Body of pancreas (tissue), 4 donors: ENCODE results near the gene SETBP1. TPM values are rescaled to one million over a fixed set of nuclear protein-coding genes. Genes with fewer than 3 reads are reported as not detected.

Experiments
- ATAC-seq: fragments of 150-250 bp; one replicate; pipeline ENCODE4 v1.9.1; 2016
- DNase-seq, 4 donors: peaks; one replicate each; pipeline ENCODE4 v3.0.0-alpha.2; 2019
- H3K27ac ChIP-seq, 4 donors: fragments of 200-600 bp; sonication (generic); 1 replicate in 3 of 4; 2 replicates in 1 of 4; pipeline versions ENCODE4 v1.5.1 to v1.6.1; 2016 to 2019; ENCODE audit warnings: mild to moderate bottlenecking in 1 of 4, mixed read lengths in 1 of 4, moderate library complexity in 1 of 4
- H3K27me3 ChIP-seq, 2 donors: fragments of 200-600 bp; sonication (generic); one replicate each; pipeline ENCODE4 v1.6.0; 2016; ENCODE audit warnings: mild to moderate bottlenecking in 1 of 2
- H3K36me3 ChIP-seq, 2 donors: fragments of 200-600 bp; sonication (generic); replicated peaks in 1 of 2; 2 replicates each; pipeline ENCODE4 v1.5.1; 2016; ENCODE audit warnings: low read depth in 2 of 2; ENCODE audit not compliant: insufficient read depth in 1 of 2
- H3K4me1 ChIP-seq: fragments of 200-600 bp; sonication (generic); one replicate; pipeline ENCODE4 v1.6.0; 2016
- H3K4me3 ChIP-seq, 2 donors: fragments of 200-600 bp; sonication (generic); 1 replicate in 1 of 2; 2 replicates in 1 of 2; pipeline ENCODE4 v1.5.1; 2016 to 2019
- H3K9me3 ChIP-seq, 3 donors: fragments of 200-600 bp; sonication (generic); 1 replicate in 2 of 3; 2 replicates in 1 of 3; pipeline ENCODE4 v1.5.1; 2016
- POLR2A ChIP-seq, 3 donors: fragments of 450-650 bp; IDR thresholded peaks; one replicate each; pipeline ENCODE4 v1.6.1; 2016; ENCODE audit warnings: antibody characterized with exemption in 3 of 3, mild to moderate bottlenecking in 2 of 3
- WGBS, 2 donors: methylation state at CpG; one replicate each; pipeline ENCODE4 v1.1.5; 2017; 5-methylcytosine and 5-hydroxymethylcytosine counted together
- intact Hi-C: fragments of 100-400 bp; cut with DNase I; formaldehyde crosslinking; loops from one replicate; pipeline ENCODE4 v1.15.1; 2023
- total RNA-seq, 2 donors: library from RNA; depleted of rRNA; stranded (reverse); fragments of >200 nt; gene quantifications; one replicate each; pipeline ENCODE4 v1.1.0, GENCODE V29; 2016
- TF ChIP-seq, protein P1 (sequence below), 7 experiments: fragments of 450-650 bp in 4 of 7; fragments of 200-600 bp in 3 of 7; sonication (generic) in 3 of 7; IDR thresholded peaks; one replicate each; pipeline ENCODE4 v1.5.1; 2016 to 2019; ENCODE audit warnings: antibody characterized with exemption in 7 of 7

Gene SETBP1
- total RNA-seq, 2 donors from 2014 or later, result 23.6 to 37.2 TPM

DNA sequence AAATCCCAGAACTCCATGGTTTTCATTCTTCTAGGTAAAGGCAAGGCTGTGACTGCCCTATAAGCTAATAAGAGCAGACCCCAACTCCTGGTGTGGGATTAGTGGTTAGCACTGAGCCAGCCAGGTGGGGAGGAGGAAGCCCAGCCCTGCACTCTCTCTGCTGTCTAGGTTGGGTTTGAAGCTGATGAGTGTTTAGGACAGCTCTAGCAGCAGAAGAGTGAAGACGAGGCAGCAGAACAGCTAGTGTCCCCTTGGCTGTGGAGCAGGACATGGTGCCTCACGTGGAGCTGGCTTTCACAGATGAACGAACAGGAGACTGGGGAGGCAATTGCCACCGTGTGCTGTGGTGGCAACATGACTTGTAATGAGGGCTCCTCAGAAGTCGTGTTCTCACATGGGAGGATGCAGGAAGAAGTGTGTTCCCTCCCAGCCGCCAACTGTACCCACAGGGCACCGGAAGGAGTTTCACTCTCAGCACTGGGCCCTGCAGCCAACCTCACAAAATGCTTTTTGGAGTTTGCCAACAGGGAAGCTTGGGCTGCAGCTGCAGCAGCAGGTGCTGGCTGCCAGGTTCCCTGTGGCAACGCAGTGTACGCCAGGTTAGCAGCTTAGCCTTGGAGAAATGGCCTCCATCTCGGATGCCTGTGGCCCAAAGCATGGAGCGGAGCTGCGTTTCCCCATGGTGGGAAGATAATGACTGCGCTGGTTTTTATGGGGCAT is 328.2 kb downstream of the SETBP1 start:
- peaks cover 18% of the 10 kb centered on the region for H3K4me1 ChIP-seq
- TF ChIP-seq POLR2A (IDR thresholded peaks at IDR 0.05), result no peak
- TF ChIP-seq, protein P1, sequence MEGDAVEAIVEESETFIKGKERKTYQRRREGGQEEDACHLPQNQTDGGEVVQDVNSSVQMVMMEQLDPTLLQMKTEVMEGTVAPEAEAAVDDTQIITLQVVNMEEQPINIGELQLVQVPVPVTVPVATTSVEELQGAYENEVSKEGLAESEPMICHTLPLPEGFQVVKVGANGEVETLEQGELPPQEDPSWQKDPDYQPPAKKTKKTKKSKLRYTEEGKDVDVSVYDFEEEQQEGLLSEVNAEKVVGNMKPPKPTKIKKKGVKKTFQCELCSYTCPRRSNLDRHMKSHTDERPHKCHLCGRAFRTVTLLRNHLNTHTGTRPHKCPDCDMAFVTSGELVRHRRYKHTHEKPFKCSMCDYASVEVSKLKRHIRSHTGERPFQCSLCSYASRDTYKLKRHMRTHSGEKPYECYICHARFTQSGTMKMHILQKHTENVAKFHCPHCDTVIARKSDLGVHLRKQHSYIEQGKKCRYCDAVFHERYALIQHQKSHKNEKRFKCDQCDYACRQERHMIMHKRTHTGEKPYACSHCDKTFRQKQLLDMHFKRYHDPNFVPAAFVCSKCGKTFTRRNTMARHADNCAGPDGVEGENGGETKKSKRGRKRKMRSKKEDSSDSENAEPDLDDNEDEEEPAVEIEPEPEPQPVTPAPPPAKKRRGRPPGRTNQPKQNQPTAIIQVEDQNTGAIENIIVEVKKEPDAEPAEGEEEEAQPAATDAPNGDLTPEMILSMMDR (IDR thresholded peaks at IDR 0.05), result no peak
- H3K9me3 ChIP-seq, result no peaks in the 10 kb centered on the region
- no peak overlapping the region for H3K4me3 ChIP-seq
- ATAC-seq (no peak), DNase-seq (no peak)
- WGBS, 2 donors, result 86 to 90% methylated on average over 13 of the region's 13 CpGs
- intact Hi-C loops, result no loop called here
- H3K27me3 ChIP-seq, result no peaks in the 10 kb centered on the region
- H3K27ac ChIP-seq, result no peak overlapping the region
- no peaks in the 10 kb centered on the region for H3K36me3 ChIP-seq

DNA sequence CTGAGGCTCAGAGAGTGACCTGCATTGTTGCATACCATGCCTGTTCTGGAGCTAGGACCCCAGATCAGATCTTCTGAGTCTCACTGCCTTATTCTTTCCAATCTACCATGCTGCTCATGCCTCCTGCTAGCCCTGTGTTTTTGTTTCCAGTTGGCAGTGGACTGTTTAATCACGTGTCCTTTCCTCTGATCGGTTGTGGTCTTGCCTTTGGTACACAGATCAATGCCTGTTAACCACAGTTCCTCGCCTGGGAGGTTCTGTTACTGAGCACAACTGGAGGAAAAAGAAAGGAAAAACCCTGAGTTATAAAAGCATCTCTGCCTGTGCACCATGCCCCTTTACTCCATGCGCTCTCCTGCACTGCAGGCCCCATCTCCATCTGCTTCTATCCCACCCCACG is 329.1 kb downstream of the SETBP1 start:
- no peak overlapping the region for H3K27ac ChIP-seq
- peaks cover 18% of the 10 kb centered on the region for H3K4me1 ChIP-seq
- peak; percentile 47 for ATAC-seq
- no peaks in the 10 kb centered on the region for H3K36me3 ChIP-seq
- DNase-seq, result peak in 3 of 4 donors; percentile 17 to 27 (median 22)
- WGBS, 2 donors, result 39 to 41% methylated on average over 5 of the region's 5 CpGs
- no peaks in the 10 kb centered on the region for H3K9me3 ChIP-seq
- no peak for TF ChIP-seq POLR2A (IDR thresholded peaks at IDR 0.05)
- TF ChIP-seq, protein P1 (IDR thresholded peaks at IDR 0.05), result no peak
- H3K27me3 ChIP-seq, result no peaks in the 10 kb centered on the region
- no peak overlapping the region for H3K4me3 ChIP-seq
- intact Hi-C loops, result no loop called here

DNA sequence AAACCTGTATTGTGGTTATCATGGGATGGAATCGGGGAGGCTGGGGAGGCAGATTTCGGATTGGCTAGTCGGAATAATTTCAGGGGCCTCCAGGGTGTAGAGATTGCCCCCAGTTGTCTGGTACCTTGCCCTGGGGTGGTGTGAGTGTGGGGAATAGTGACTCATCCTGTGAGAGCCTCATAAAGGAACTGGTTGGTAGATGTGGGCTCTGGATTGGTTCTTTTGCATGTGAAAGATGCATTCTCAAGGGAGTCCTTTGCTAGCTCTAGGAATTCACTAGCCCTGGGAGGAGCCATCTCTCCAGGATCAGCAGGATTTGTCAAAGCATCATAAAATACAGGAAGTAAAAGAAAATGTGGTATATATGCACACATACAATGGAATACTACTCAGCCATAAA is 331.6 kb downstream of the SETBP1 start:
- Histone ChIP-seq H3K36me3 (no peaks in the 10 kb centered on the region), H3K9me3 (no peaks in the 10 kb centered on the region), H3K4me3 (no peak overlapping the region), H3K4me1 (peaks cover 26% of the 10 kb centered on the region), H3K27ac (no peak overlapping the region), H3K27me3 (no peaks in the 10 kb centered on the region)
- intact Hi-C loops, result no loop called here
- DNase-seq (no peak), ATAC-seq (no peak)
- TF ChIP-seq, protein P1 (IDR thresholded peaks at IDR 0.05), result no peak
- no peak for TF ChIP-seq POLR2A (IDR thresholded peaks at IDR 0.05)
- WGBS, 2 donors, result 92 to 94% methylated on average over 3 of the region's 3 CpGs

DNA sequence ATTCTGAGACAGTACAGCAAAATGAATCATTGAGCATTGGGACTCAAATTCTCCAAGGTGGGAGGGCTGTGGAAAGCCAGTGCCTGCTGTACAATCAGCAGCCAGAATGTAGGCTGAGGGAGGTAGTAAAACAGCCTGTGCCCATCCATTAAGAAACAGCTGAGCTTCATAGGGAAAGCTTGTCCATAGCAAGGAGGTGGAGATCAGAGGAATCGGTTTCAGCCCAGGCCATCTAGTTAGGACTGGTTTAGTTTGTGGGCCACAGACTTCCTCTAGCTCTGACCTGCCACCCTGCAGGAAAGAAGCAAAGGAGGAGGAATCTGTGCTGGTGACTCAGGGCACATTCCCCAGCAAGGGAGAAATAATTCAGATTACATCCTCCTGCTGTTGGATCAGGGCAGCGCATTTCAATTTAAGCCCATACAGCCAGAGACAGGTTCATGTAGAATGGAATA is 333.4 kb downstream of the SETBP1 start:
- DNase-seq (peak in 1 of 4 donors; percentile 19), ATAC-seq (peak; percentile 51)
- no peaks in the 10 kb centered on the region for H3K36me3 ChIP-seq
- TF ChIP-seq, protein P1 (IDR thresholded peaks at IDR 0.05), result no peak
- no peak for TF ChIP-seq POLR2A (IDR thresholded peaks at IDR 0.05)
- intact Hi-C loops, result no loop called here
- no peaks in the 10 kb centered on the region for H3K27me3 ChIP-seq
- no peaks in the 10 kb centered on the region for H3K9me3 ChIP-seq
- H3K4me1 ChIP-seq, result peaks cover 24% of the 10 kb centered on the region
- WGBS, 2 donors, result 78 to 86% methylated on average over 2 of the region's 2 CpGs
- H3K4me3 ChIP-seq, result no peak overlapping the region
- H3K27ac ChIP-seq, result no peak overlapping the region

DNA sequence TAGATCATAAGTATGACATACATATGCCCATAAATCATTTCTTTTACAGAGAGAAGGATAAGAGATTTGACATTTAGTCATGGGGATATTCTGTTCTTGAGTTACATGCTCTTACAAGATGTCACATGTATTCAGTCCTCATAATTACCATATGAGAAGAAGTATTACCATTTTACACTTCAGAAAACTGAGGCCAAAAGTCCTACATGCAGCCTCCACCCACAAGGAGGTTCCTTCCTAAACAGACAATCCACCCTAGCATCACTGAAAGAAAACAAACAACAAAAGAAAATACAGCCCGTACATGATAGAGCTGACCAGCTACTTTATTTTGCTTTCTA is 335.1 kb downstream of the SETBP1 start:
- 61 to 87% methylated on average over 1 of the region's 1 CpG for WGBS, 2 donors
- DNase-seq (no peak), ATAC-seq (no peak)
- no peak overlapping the region for H3K27ac ChIP-seq
- H3K4me1 ChIP-seq, result peaks cover 8% of the 10 kb centered on the region
- no peak overlapping the region for H3K4me3 ChIP-seq
- TF ChIP-seq POLR2A (IDR thresholded peaks at IDR 0.05), result no peak
- TF ChIP-seq, protein P1 (IDR thresholded peaks at IDR 0.05), result no peak
- H3K9me3 ChIP-seq, result no peaks in the 10 kb centered on the region
- H3K27me3 ChIP-seq, result no peaks in the 10 kb centered on the region
- intact Hi-C loops, result no loop called here
- no peaks in the 10 kb centered on the region for H3K36me3 ChIP-seq
